Hepatocyte (in vitro differentiated cells): Measurements from ENCODE around the gene HOOK1.

ENCODE experiments used
- EZH2phosphoT487 ChIP-seq: fragments of 200-600 bp; sonication (generic); IDR thresholded peaks from one replicate; pipeline ENCODE4 v1.6.1; 2018; ENCODE audit warnings: antibody characterized with exemption, mild to moderate bottlenecking, low read depth, moderate library complexity; ENCODE audit not compliant: unreplicated experiment, severe bottlenecking
- TF ChIP-seq, protein P1 (sequence below): fragments of 200-600 bp; sonication (generic); IDR thresholded peaks from 2 replicates; pipeline ENCODE4 v1.5.1; 2016; ENCODE audit warnings: antibody characterized with exemption, mild to moderate bottlenecking; ENCODE audit not compliant: poor library complexity

- TF ChIP-seq, protein P1, sequence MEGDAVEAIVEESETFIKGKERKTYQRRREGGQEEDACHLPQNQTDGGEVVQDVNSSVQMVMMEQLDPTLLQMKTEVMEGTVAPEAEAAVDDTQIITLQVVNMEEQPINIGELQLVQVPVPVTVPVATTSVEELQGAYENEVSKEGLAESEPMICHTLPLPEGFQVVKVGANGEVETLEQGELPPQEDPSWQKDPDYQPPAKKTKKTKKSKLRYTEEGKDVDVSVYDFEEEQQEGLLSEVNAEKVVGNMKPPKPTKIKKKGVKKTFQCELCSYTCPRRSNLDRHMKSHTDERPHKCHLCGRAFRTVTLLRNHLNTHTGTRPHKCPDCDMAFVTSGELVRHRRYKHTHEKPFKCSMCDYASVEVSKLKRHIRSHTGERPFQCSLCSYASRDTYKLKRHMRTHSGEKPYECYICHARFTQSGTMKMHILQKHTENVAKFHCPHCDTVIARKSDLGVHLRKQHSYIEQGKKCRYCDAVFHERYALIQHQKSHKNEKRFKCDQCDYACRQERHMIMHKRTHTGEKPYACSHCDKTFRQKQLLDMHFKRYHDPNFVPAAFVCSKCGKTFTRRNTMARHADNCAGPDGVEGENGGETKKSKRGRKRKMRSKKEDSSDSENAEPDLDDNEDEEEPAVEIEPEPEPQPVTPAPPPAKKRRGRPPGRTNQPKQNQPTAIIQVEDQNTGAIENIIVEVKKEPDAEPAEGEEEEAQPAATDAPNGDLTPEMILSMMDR, result no peak
- no peak for TF ChIP-seq EZH2phosphoT487
Observed at GRCh38 chr1:59871746-59872145, 57.0 kb downstream of the HOOK1 start.
